GM19043 (cell line): ENCODE data around the gene UBR1.

Experiments used
- ATAC-seq: cut with Tn5 transposase; IDR thresholded peaks from one replicate; pipeline ENCODE4 v1.9.1; 2021; ENCODE audit warnings: low read depth; ENCODE audit not compliant: unreplicated experiment

UBR1 gene

DNA sequence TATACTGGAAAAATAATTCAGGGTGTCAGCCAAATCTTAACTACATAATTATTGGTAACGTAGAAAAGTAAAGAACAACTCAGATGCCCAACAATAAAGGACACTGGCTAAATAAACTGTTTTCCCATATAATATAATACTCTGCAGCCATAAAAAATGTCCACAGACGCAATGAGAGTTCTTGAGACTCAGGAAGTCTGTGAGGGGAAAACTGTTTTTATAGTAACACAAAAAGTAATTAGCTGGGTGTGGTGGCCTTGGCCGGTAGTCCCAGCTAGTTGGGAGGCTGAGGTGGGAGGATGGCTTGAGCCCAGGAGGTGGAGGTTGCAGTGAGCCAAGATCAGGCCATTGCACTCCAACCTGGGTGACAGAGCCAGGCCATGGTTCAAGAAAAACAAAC is 5.5 kb upstream of the UBR1 start:
- ATAC-seq = no peak

DNA sequence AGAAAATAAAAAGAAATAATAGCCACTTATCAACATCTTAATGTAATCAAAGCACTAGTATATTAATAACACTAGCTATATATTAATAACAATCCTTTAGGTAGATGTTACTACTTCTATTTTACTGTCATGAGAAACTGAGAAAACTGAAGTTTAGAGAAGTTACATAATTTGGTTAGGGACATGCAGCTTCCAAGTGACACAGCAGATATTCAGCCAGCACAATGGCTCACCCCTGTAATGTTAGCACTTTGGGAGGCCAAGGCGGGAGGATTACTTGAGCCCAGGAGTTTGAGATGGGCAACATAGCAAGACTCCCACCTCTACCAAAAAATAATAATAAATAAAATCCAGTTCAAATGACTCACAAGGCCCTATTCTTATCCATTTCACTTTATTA is 1.9 kb upstream of the UBR1 start:
- no peak for ATAC-seq

DNA sequence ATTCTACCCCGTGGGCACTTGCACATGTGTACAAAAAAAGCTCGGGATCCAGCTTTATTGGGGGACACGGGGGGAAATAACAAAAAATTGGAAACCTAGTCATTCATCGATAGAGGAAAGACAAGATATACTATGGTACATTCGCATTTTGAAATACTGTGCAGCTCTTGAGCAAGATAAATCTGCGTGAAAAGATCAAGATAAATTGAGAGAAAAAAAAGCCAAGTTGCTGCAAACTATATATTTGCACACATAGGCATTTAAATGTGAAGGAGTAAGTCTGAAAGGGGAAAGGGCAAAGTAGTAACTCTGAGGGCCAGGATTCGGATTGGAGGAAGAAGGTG is 620 bp upstream of the UBR1 start:
- no peak for ATAC-seq

DNA sequence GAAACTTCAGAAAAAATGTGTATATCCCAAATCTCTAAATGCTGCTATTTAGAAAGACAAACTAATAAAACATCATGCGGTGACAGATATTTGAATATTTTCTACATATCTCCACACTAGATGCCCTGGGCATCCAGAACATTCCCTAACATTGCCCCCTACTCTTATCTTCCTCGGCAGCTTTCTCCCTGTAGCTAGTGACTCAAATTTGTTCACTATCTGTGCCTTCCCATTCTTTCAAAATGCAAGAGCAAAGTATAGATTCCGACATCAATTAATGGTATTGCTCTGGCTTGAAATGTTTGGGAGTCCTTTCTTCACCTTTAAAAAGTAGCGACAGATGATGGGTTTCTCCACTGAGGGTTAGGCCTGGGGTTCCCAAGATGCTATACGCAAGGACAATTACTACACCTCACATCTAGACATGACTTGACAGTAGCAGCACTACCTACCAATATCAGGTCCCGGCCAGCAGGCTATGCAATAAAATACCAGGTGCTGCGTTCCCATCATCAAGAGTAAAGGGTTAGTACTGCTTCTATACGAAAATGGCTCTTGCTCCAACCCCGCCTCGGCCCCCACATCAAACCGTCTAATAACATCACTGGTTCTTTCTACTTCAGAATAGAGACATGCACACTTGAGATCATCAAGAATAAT is 631 bp downstream of the UBR1 start:
- ATAC-seq = no peak

DNA sequence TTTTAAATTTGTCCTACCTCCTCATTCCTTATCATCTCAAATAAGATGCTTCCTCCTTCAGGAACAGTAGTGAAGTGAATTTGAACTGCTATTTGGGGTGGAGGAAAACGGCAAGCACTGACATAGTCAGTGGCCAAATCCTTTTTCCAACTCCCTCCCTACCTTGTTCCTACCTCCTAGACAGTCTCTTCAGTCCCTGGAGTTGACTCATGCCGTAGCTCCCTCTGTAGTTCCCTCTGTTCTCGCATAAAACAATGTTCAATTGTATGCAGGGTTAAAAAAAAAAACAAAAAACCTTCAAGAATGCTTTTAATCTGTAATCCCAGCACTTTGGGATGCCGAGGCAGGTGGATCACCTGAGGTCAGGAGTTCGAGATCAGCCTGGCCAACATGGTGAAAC is 1.4 kb downstream of the UBR1 start:
- ATAC-seq = no peak

DNA sequence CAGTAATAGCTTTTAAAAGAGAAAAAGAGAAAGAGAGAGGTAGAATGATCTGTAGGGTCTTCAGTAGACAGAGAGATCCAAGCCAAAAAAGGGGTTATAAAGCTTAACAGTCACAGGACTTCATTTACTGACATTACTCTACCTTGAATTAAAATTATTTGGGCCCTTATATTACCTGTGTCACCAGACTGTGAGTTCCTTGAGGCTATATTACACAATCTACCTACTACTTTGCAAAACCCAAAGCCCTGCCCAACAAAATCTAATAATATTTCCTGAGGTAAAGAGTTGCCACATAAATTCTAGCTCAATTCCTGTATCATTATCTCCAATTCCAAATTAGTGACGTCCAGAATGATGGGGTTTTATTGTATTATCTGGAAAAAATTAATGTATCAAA is 1.9 kb downstream of the UBR1 start:
- ATAC-seq = no peak

DNA sequence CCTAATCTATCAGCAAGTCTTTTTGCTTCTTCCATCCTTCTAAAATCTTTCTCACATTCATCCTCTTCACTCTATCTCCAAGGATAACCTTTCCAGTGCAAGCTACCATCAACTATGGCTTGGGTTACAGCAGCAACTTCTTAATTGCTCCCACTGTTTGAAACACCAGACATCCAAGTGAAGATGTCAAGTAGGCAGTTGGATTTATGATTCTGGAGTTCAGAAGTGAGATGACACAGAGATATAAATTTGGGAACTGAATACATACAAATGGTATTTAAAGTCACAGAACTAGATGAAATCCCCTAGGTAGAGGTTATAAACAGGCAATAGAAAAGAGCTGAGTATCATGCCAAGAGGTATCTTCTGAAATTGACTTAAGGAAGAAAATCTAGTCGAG is 3.7 kb downstream of the UBR1 start:
- ATAC-seq = no peak

DNA sequence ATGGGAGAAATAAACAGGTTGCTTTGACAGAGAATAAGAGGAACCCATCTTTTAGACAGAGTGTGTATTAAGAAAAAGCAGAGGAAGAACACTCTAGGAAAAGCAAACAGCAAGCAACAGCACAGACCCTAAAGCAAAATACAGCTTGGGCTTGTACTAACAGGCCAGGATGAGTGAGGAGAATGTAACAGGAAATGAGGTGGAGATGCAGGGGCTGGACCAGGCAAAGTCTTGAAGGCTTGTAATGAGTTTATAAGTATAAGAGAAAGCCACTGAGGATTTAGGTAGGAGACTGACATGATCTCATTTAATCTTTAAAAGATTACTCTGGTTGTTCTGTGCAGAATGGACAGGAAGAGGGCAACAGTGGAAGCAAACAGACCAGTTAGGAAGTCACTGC is 4.9 kb downstream of the UBR1 start:
- ATAC-seq = no peak

DNA sequence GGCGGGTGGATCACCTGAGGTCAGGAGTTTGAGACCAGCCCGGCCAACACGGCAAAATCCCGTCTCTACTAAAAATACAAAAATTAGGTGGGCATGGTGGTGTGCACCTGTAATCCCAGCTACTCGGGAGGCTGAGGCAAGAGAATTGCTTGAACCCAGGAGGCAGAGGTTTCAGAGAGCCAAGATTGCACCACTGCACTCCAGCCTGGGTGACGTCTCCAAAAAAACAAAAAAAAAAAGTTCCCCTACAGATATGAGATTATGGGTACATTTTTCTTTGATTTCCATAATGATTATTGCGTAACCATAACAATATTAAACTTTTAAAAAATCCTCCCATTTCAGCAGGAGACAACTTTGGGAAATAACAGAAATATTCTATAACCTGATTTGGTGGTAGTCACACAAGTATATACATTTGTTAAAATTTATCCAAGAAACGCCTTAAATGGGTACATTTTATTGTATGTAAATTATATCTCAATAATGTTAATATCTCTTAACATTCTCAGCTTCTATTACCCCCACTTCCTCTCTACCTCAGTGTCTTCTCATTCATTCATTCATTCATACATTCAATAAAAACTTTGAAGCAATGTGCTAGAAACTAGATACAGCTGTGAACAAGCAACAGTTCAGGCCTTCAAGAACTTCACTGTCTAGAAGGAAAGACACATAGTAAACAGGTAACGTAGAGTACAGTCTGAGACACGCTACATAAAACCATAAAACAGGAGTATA is 6.6 kb downstream of the UBR1 start:
- no peak for ATAC-seq

DNA sequence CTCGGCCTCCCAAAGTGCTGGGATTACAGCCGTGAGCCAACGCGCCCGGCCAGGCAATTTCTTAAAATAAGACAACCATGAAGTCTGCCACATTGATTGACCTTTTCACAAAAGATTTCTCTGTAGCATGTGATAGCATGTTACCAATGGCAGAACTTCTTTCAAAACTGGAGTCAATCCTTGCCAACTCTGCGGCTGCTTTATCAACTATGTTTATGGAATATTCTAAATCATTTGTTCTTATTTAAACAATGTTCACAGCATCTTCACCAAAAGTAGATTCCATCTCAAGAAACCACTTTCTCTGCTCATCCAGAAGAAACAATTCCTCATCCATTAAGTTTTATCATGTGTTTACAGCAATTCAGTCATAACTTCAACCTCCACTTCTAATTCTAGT is 9.4 kb downstream of the UBR1 start:
- ATAC-seq = no peak

DNA sequence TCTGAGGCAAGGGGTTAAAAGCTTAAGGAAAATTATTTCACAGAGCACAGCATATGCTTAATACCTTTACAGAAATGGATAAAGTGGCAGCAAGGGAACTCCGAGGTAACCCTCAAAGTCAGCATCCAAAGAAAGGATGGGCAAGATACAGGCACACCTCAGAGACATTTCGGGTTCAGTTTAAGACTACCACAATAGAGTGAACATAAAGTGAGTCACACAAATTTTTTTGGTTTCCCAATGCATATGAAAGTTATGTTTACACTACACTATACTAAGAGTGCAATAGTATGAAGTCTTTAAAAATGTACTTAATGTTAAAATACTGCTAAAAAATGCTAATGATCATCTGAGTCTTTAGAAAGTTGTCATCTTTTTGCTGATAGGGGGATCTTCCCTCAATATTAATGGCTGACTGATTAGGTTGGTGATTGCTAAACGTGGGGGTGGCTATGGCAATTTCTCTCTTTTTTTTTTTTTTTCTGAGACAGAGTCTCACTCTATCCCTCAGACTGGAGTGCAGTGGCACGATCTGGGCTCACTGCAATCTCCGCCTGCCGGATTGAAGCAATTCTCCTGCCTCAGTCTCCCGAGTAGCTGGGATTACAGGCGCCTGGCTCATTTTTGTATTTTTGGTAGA is 10.0 kb downstream of the UBR1 start:
- no peak for ATAC-seq

DNA sequence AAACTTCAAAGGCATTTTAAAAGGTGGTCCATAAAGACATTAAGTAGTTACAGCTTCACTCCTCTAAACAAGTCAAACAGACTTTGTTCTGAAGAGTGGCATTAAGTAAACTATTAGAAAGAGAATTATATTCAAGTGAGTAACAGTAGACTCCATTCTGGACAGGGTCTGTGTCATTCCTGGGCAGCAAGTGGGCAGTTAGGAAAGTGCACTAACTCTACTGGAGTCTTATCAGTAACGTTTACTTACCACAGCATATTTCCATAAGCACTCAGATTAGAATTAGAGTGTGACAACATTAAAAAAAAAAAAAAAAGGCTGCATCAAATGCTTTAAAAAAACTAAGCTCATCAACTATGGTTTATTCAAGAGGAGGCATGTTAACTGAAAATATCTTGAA is 10.6 kb downstream of the UBR1 start:
- ATAC-seq = no peak

DNA sequence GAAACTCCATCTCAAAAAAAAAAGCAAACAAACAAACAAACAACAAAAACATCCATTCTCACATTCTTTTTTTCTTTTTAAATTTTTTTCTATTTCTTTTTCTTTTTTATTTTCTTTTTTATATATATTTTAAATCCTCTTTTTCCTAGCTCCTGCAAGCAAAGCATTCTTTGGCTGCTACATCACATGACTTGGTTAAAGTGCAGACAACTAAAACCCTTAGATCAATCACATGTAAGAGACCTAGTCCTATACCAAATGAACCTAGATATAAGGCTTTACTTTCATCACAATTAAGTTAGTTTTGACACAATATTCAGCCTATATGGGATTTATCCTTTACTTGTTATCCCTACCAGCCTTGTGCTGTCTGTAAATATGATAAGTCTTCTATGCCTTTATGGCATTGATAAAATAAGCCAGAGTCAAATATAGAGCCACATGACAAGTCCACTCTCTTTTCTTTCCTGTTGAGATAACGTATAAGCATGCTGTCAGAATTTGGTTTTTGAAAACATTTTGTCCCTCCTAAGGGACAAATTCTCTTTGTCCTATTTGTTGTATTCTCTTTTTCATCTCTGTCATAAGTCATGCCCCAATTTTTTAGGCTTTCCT is 11.3 kb downstream of the UBR1 start:
- no peak for ATAC-seq

DNA sequence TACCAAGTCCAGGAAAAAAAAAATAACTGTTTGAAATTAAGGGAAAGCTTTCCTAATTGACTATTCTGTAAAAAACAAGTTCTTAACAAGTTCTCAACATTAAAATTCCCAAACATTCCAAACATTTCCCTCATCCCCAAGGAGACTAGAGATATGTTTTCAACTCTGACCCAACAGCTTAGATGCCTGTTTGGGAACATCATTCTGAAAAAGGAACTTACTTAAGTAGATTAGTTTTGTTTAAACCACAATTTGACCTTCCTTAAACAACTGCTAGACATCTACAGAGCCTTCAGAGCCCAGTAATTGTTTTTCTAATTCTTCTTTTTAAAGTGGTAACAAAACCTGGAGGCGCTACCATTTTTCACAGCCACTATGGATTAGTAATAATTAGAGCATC is 12.8 kb downstream of the UBR1 start:
- no peak for ATAC-seq

DNA sequence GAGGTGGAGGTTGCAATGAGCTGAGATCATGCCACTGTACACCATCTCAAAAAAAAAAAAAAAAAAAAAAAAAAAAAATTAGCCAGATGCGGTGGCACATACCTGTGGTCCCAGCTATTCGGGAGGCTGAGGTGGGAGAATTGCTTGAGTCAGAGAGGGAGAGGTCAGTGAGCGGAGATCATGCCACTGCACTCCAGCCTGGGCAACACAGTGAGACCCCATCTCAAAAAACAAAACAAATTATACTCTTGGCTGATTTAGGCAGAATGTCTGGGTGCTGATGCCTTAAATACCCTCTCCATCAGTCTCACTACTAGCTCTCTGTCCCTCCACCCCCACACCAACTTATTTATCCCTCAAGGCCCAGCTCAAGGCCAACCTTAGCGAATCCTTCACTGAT is 14.0 kb downstream of the UBR1 start:
- no peak for ATAC-seq

DNA sequence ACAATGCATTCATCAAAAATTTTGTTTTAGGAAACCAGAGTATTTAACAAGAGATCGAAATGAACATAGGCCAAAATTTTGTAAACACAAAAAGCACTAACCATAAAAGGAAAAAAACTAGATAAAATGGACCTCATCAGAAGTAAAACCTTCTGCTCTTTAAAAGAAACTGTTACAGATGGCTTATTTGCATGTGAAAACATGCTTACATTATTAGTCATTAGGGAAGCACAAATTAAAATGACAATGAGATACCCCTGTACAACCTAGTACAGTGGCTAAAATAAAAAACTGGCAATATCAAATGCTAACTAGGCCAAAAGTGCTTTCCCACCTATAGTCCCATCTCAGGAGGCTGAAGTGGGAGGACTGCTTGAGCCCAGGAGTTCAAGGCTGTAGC is 19.3 kb downstream of the UBR1 start:
- ATAC-seq = no peak

DNA sequence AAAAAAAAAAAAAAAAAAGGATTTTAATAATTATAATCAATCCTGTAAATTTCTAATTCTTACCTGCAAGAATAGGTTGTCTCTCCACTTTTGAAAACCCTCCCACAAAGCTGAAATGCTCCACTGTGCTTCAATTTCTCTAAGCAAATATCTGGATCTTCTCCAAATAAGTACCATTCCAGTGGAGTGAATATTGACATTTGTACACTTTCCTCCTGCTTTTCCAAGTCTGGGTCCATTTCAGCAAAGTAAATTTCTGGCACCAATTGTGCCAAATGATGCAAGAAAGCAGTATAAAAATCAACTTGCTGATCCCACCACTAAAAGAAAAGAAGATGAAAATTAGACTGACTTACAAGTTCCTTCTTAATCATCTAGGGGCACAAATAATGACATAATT is 19.9 kb downstream of the UBR1 start:
- ATAC-seq = no peak

DNA sequence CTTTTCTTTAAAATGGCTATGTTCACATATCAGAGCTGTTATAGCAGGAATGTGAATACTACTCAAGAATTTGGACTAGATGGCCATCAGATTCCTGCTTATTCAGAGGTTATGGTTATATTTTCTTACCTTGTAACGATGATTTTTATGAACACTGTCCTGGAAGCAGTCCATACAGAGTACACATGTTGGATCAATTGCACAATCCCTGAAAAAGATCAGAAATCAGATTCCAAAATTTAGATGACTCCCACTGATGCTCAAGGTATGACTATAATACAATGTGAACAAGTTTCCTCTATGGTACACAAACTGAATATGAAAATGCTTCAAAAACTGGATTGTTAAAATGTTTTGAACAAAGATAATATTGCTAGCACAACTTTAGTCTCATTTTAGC is 23.3 kb downstream of the UBR1 start:
- no peak for ATAC-seq

DNA sequence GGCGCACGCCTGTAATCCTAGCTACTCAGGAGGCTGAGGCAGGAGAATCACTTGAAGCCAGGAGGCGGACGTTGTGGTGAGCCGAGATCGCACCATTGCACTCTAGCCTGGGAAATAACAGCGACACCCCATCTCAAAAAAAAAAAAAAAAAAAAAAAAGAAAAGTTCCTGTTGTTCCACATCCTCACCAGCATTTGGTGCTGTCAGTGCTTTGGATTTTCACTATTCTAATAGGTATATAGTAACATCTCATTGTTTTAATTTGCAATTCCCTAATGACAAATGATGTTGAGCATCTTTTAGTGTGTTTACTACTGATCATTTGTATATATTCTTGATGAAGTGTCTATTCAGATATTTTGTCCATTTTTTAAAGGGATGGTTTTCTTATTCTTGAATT is 24.6 kb downstream of the UBR1 start:
- no peak for ATAC-seq

DNA sequence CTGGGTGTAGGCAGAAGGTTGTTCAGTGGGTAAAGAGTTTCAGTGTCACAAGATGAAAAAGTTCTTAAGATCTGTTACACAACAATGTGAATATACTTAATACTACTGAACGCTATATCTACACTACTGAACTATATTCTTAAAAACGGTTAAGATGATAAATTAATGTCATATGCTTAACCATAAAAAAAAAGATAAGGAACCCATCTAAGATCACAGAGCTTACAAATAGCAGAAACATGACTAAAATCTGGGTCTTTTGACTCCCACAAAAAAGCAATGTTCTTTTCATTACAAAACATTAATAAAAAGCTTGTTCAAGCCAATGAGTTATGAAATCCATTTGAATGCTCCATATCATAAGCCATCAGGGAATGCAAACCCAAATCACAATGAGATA is 34.4 kb downstream of the UBR1 start:
- ATAC-seq = no peak

DNA sequence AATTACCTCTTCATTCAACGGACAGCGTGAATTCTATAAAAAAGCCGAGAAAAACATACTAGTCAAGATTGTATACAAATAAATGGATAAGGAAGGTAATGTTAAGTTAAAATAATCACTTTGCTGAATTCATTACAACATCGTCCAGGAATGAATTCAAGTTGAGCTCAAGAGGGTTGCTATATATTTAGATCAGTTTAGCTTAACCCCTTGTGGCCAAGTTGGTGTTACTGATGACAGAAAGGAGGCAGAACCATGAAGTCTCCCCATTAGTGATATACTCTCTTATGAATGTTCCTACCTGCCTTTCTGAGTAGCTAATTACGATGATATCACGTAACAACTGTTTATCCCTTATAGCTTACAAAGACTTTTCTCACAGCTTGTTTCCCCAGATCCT is 34.9 kb downstream of the UBR1 start:
- no peak for ATAC-seq

DNA sequence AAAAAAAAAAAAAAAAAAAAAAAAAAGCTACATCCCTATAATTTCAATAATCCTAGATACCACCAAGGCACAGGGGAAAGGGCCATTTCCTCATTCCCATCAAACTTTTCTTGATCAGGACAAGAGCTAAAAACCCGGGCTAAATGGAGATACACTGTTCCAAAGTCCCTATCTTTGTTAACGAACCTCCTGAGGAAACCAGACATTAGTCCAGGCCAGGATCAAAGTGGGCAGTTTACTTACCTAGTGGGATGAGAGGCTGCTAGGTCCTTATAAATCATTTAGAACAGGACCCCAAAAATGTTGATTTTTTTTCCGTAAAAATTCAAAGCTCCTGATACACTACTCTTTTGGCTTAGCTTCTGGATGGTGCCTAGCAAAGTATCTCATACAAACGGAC is 35.6 kb downstream of the UBR1 start:
- ATAC-seq = no peak
